Adipocyte (in vitro differentiated cells): ENCODE results near the gene ART4.

Source experiments
- DNase-seq: peaks from one replicate; pipeline ENCODE4 v3.0.0-alpha.2; 2015; ENCODE audit warnings: low read depth
- H3K27me3 ChIP-seq: replicated peaks from 2 replicates; pipeline ENCODE4 v1.7.0; 2013; ENCODE audit warnings: mild to moderate bottlenecking, low read length, moderate library complexity; ENCODE audit not compliant: control insufficient read depth, insufficient read depth
- H3K36me3 ChIP-seq: 2 replicates; pipeline ENCODE4 v1.7.0; 2013; ENCODE audit warnings: low read length, mild to moderate bottlenecking, moderate library complexity; ENCODE audit not compliant: control insufficient read depth, insufficient read depth, severe bottlenecking
- H3K4me1 ChIP-seq: 2 replicates; pipeline ENCODE4 v1.7.0; 2013; ENCODE audit warnings: mild to moderate bottlenecking, low read length, moderate library complexity; ENCODE audit not compliant: control insufficient read depth, insufficient read depth
- H3K4me3 ChIP-seq: 2 replicates; pipeline ENCODE4 v1.7.0; 2013; ENCODE audit warnings: mild to moderate bottlenecking, low read length, moderate library complexity
- H3K9ac ChIP-seq: 2 replicates; pipeline ENCODE4 v1.7.0; 2013; ENCODE audit warnings: mild to moderate bottlenecking, low read length, moderate library complexity
- H3K9me3 ChIP-seq: 2 replicates; pipeline ENCODE4 v1.7.0; 2013; ENCODE audit warnings: mild to moderate bottlenecking, low read length, moderate library complexity; ENCODE audit not compliant: control insufficient read depth

The ART4 gene

GRCh38 chr12:14833952-14834351 is 9.4 kb downstream of the ART4 start:
- H3K9me3 ChIP-seq = no peaks in the 10 kb centered on the region
- H3K4me1 ChIP-seq = peaks cover 50% of the 10 kb centered on the region
- no peak for DNase-seq
- H3K4me3 ChIP-seq = no peak overlapping the region
- no peak overlapping the region for H3K9ac ChIP-seq
- H3K36me3 ChIP-seq = no peaks in the 10 kb centered on the region
- H3K27me3 ChIP-seq = no peaks in the 10 kb centered on the region

- Histone ChIP-seq H3K4me1 (peaks cover 44% of the 10 kb centered on the region), H3K36me3 (no peaks in the 10 kb centered on the region), H3K4me3 (no peak overlapping the region), H3K9me3 (no peaks in the 10 kb centered on the region), H3K27me3 (no peaks in the 10 kb centered on the region), H3K9ac (no peak overlapping the region)
- no peak for DNase-seq
Measured at GRCh38 chr12:14833336-14833735, 10.0 kb downstream of the ART4 start.

DNA sequence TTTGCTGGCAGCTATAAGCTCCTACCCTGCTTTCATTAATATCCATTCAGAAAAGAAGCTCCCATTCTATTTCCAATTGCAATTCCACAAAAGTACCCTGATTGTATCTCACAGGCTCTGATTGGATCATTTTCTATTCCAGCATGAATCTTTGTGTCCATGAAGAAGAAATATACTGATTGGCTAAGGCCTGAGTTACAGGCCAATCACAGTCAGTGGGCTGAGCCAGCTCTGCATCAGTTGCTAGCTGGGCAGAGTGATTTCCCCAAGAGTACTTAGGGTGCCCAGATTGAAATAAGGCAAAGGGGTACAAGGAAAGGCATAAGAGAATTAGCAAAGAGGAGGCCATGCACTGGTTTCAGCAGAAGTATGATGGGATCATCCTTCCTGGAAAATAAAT is 14.4 kb downstream of the ART4 start:
- no peaks in the 10 kb centered on the region for H3K9me3 ChIP-seq
- H3K27me3 ChIP-seq = no peaks in the 10 kb centered on the region
- no peak overlapping the region for H3K4me3 ChIP-seq
- no peak for DNase-seq
- H3K9ac ChIP-seq = no peak overlapping the region
- H3K36me3 ChIP-seq = no peaks in the 10 kb centered on the region
- peaks cover 19% of the 10 kb centered on the region for H3K4me1 ChIP-seq

GRCh38 chr12:14827043-14827442 is 16.3 kb downstream of the ART4 start:
- peak overlapping the region; percentile 3 for H3K9ac ChIP-seq
- no peak overlapping the region for H3K4me3 ChIP-seq
- H3K27me3 ChIP-seq = no peaks in the 10 kb centered on the region
- H3K4me1 ChIP-seq = peaks cover 16% of the 10 kb centered on the region
- H3K9me3 ChIP-seq = no peaks in the 10 kb centered on the region
- DNase-seq = no peak
- no peaks in the 10 kb centered on the region for H3K36me3 ChIP-seq

DNA sequence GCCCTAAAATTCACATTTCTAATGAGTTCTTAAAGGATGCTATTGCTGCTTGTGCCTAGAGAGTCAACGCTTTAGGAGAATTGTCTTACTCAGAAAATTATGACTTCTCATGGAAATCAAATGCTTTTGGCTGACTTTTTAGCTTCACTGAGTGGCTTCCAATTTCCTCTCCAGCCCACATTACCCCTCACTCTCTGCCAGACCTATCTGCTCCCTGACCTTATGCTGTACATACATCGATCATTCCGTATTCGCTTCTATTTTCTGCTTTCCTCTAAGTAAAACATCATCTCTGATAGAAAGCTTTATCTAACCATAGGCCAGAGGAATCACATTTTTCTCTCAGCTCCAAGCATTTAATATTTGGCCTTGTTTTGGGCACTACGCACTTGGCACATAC is 16.8 kb downstream of the ART4 start:
- no peak overlapping the region for H3K4me3 ChIP-seq
- peak overlapping the region; percentile 3 for H3K9ac ChIP-seq
- H3K36me3 ChIP-seq = no peaks in the 10 kb centered on the region
- no peaks in the 10 kb centered on the region for H3K27me3 ChIP-seq
- no peaks in the 10 kb centered on the region for H3K9me3 ChIP-seq
- DNase-seq = no peak
- peaks cover 16% of the 10 kb centered on the region for H3K4me1 ChIP-seq

GRCh38 chr12:14825256-14825655 is 18.1 kb downstream of the ART4 start:
- no peak overlapping the region for H3K9ac ChIP-seq
- no peaks in the 10 kb centered on the region for H3K36me3 ChIP-seq
- H3K4me3 ChIP-seq = no peak overlapping the region
- H3K4me1 ChIP-seq = peaks cover 16% of the 10 kb centered on the region
- no peaks in the 10 kb centered on the region for H3K27me3 ChIP-seq
- no peak for DNase-seq
- H3K9me3 ChIP-seq = no peaks in the 10 kb centered on the region

GRCh38 chr12:14824012-14824634 is 19.2 kb downstream of the ART4 start:
- no peaks in the 10 kb centered on the region for H3K36me3 ChIP-seq
- H3K4me3 ChIP-seq = no peak overlapping the region
- no peaks in the 10 kb centered on the region for H3K9me3 ChIP-seq
- H3K4me1 ChIP-seq = peaks cover 16% of the 10 kb centered on the region
- H3K27me3 ChIP-seq = no peaks in the 10 kb centered on the region
- no peak for DNase-seq
- no peak overlapping the region for H3K9ac ChIP-seq

DNA sequence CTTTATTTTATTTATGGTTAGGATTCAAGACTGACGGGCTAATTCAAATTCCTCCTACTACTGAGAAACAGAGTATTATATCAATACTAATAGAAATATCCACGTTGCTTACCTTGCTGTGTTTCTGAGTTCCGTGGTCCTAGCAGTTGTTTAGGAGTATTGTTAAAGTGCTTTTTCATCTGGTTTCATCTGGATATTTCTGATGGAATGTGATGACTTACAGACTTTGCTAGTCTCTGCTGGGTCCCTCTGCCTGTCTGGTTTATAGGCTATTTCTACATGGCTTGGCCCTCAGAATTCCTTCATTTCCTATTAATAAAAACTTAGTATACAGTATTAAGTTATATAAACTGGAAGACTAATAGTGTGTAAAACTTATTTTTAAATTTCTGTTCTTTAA is 29.3 kb downstream of the ART4 start, which contains the start of gene SMCO3:
Gene SMCO3, minus strand, starts transcription at position 169 of the 400 bp plus-strand sequence. CDS start 7,502 bp downstream, outside the sequence.
- peak; percentile 16 for DNase-seq
- Histone ChIP-seq H3K9ac (peak within 1 kb of the TSS; percentile 65), H3K9me3 (no peaks in the 10 kb centered on the region), H3K4me3 (peak within 1 kb of the TSS; percentile 68), H3K27me3 (no peaks in the 10 kb centered on the region), H3K36me3 (no peaks in the 10 kb centered on the region), H3K4me1 (peaks cover 6% of the 10 kb centered on the region)

- H3K4me3 ChIP-seq = no peak overlapping the region
- no peak overlapping the region for H3K9ac ChIP-seq
- no peak for DNase-seq
- H3K9me3 ChIP-seq = no peaks in the 10 kb centered on the region
- peaks cover 6% of the 10 kb centered on the region for H3K4me1 ChIP-seq
- H3K36me3 ChIP-seq = no peaks in the 10 kb centered on the region
- no peaks in the 10 kb centered on the region for H3K27me3 ChIP-seq
Measured at GRCh38 chr12:14811486-14811885, 31.8 kb downstream of the ART4 start.

GRCh38 chr12:14810953-14811483 is 32.3 kb downstream of the ART4 start:
- peak; percentile 40 for DNase-seq
- Histone ChIP-seq H3K4me3 (no peak overlapping the region), H3K9ac (no peak overlapping the region), H3K4me1 (peaks cover 6% of the 10 kb centered on the region), H3K36me3 (no peaks in the 10 kb centered on the region), H3K27me3 (no peaks in the 10 kb centered on the region), H3K9me3 (no peaks in the 10 kb centered on the region)

GRCh38 chr12:14810167-14810952 is 33.0 kb downstream of the ART4 start:
- Histone ChIP-seq H3K4me3 (no peak overlapping the region), H3K4me1 (peaks cover 6% of the 10 kb centered on the region), H3K9me3 (no peaks in the 10 kb centered on the region), H3K9ac (no peak overlapping the region), H3K27me3 (no peaks in the 10 kb centered on the region), H3K36me3 (no peaks in the 10 kb centered on the region)
- no peak for DNase-seq
